ENCODE results near the gene DCTN1. TPM values are rescaled to one million over a fixed set of nuclear protein-coding genes. Genes with fewer than 3 reads are reported as not detected.
"Not testable (repeated sequence)": the region's sequence is repeated elsewhere in the genome, so short reads cannot be mapped to it uniquely, and the experiment has no call there.

Gene DCTN1
- total RNA-seq (62.1 TPM), polyA plus RNA-seq (118 TPM)

DNA sequence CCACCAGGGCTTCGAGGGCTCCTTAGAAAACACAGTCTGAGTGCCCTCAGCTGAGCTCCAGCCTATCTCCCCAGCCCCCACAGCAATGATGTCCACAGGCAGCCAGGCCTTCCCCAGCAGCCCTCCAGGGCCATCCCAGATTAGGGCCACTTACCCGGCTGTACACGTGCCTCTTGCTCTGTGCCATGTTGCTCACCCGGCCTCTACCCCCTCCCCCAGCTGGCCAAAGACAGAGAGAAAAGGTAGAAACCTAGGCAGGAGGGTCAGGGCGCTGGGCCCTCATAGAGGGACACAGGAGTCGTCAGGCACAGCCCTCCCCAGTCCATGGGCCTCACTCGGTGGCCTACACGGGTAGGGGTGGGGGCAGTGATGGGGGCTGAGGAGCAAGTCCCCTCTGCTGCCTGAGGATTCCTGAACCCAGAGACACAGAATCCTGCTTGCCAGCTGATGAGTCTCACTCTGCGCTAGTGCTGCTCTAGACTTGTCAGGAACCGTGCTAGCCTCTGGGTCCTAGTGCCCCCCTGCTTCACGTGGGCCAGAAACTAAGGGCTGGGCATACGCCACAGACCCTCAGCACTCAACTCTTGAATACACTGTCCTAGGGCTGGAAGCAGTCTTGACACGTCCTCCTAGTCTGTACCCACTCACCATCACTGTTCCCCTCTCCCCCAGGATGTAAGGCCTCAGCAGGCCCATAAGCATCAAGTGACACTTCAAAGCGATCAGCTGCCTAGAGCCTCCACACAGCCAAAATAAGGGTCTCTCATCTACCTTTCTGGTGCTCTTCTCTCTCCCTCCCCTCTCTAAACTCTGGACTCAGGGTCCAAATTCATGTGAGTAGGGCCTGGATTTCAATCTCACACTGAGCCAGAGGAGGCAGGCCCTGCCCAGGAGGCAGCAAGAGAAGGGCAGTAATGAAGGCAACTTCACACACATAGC lies at the start of gene DCTN1:
Gene DCTN1 (minus strand): TSS at position 461 of the 939 bp plus-strand sequence. CDS start 274 bp downstream, at position 187.
- H3K4me1 ChIP-seq (ENCODE audit: insufficient read depth): no peaks in the 10 kb centered on the region
- H3K27ac ChIP-seq (ENCODE audit: low read depth): no peak within 1 kb of the TSS
- 18% methylated on average over 14 of the region's 14 CpGs for WGBS

GRCh38 chr2:74428675-74429074 lies 48.6 kb upstream of the DCTN1 start:
- Histone ChIP-seq H3K4me3 (ENCODE audit: low read depth, low read length) (no peak overlapping the region), H3K4me1 (ENCODE audit: insufficient read depth) (no peaks in the 10 kb centered on the region), H3K27ac (ENCODE audit: low read depth) (no peak overlapping the region), H3K36me3 (ENCODE audit: insufficient read depth) (no peaks in the 10 kb centered on the region)
- WGBS: 76% methylated on average over 5 of the region's 5 CpGs
- no peak for DNase-seq (ENCODE audit: extremely low spot score)

More for the DNA sequence above, at the start of gene DCTN1:
- peaks cover 2% of the 10 kb centered on the region for H3K36me3 ChIP-seq (ENCODE audit: insufficient read depth)
- no peak for DNase-seq (ENCODE audit: extremely low spot score)
- H3K4me3 ChIP-seq (ENCODE audit: low read depth, low read length): peak within 1 kb of the TSS; percentile 28

- no peaks in the 10 kb centered on the region for H3K4me1 ChIP-seq (ENCODE audit: insufficient read depth)
- 85% methylated on average over 3 of the region's 3 CpGs for WGBS
- no peak overlapping the region for H3K27ac ChIP-seq (ENCODE audit: low read depth)
- no peak for DNase-seq (ENCODE audit: extremely low spot score)
- no peak overlapping the region for H3K4me3 ChIP-seq (ENCODE audit: low read depth, low read length)
- no peaks in the 10 kb centered on the region for H3K36me3 ChIP-seq (ENCODE audit: insufficient read depth)
Observed at GRCh38 chr2:74427551-74427950, 47.4 kb upstream of the DCTN1 start.

GRCh38 chr2:74426181-74426758 lies 46.2 kb upstream of the DCTN1 start:
- WGBS: 83% methylated on average over 14 of the region's 14 CpGs

GRCh38 chr2:74425523-74425922 lies 45.4 kb upstream of the DCTN1 start:
- H3K27ac ChIP-seq (ENCODE audit: low read depth): no peak overlapping the region
- H3K36me3 ChIP-seq (ENCODE audit: insufficient read depth): no peaks in the 10 kb centered on the region
- H3K4me3 ChIP-seq (ENCODE audit: low read depth, low read length): no peak overlapping the region
- no peaks in the 10 kb centered on the region for H3K4me1 ChIP-seq (ENCODE audit: insufficient read depth)
- 81% methylated on average over 7 of the region's 7 CpGs for WGBS
- no peak for DNase-seq (ENCODE audit: extremely low spot score)

More at GRCh38 chr2:74426181-74426758, 46.2 kb upstream of the DCTN1 start:
- Histone ChIP-seq H3K4me3 (ENCODE audit: low read depth, low read length) (no peak overlapping the region), H3K4me1 (ENCODE audit: insufficient read depth) (no peaks in the 10 kb centered on the region), H3K27ac (ENCODE audit: low read depth) (no peak overlapping the region), H3K36me3 (ENCODE audit: insufficient read depth) (no peaks in the 10 kb centered on the region)
- no peak for DNase-seq (ENCODE audit: extremely low spot score)

DNA sequence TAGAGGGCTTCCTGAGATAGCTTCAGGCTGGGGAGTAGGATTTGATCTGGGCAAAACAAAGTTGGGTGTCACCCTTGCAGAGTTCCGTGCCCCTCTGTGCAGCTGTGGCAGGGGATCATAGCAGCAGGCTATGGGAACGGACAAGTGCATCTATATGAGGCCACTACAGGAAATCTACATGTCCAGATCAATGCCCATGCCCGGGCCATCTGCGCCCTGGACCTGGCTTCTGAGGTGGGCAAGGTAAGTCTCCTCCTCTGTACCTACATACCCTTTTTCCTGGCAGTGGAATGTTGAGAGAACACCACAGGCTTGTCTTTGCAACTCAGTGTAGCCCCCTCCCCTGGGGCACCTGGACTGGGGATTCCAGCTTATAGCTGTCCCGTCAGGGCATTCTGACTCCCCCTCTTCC lies 44.9 kb upstream of the DCTN1 start:
- no peak for DNase-seq (ENCODE audit: extremely low spot score)
- no peak overlapping the region for H3K4me3 ChIP-seq (ENCODE audit: low read depth, low read length)
- H3K27ac ChIP-seq (ENCODE audit: low read depth): no peak overlapping the region
- 82% methylated on average over 5 of the region's 5 CpGs for WGBS
- H3K4me1 ChIP-seq (ENCODE audit: insufficient read depth): no peaks in the 10 kb centered on the region
- no peaks in the 10 kb centered on the region for H3K36me3 ChIP-seq (ENCODE audit: insufficient read depth)

DNA sequence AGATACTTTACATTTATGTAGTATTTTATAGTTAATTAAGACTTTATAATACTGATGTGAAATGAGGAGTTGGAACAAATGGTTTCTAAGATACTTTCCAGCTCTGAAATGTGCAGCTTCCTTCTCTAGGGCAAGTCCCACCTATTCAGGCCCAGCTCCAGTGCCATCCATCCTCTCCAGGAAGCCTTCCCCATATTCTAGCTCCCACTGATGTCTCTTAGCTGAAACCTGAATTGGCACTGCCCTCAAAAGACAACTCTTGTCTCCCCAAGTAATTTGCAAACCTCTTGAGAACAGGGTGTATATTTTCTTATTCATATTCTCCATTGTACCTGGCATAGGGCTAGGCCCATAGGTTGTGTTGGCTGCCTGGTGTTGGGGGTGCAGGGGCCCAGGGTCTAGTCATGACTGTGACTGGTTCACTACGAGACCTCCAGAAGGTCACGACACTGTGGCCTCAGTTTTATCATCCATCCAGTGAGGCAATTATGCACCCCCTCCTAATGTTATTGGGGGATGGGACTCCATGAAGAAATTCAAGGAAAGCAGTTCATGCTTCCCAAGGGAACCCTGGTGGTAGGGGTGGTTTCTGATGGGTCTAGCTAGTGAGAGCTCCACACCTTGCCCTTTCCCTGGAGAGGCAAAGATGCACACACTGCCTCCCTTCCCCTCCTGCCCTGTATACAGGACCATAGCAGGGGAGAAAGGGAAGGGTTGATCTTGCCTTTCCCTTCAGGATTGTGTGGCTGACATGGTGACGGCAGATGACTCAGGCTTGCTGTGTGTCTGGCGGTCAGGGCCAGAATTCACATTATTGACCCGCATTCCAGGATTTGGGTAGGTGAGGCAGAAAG lies 44.3 kb upstream of the DCTN1 start:
- WGBS: 75% methylated on average over 5 of the region's 5 CpGs
- no peak for DNase-seq (ENCODE audit: extremely low spot score)
- no peaks in the 10 kb centered on the region for H3K4me1 ChIP-seq (ENCODE audit: insufficient read depth)
- no peaks in the 10 kb centered on the region for H3K36me3 ChIP-seq (ENCODE audit: insufficient read depth)
- no peak overlapping the region for H3K27ac ChIP-seq (ENCODE audit: low read depth)
- no peak overlapping the region for H3K4me3 ChIP-seq (ENCODE audit: low read depth, low read length)

- Histone ChIP-seq H3K27ac (ENCODE audit: low read depth) (no peak overlapping the region), H3K4me1 (ENCODE audit: insufficient read depth) (no peaks in the 10 kb centered on the region), H3K4me3 (ENCODE audit: low read depth, low read length) (no peak overlapping the region), H3K36me3 (ENCODE audit: insufficient read depth) (no peaks in the 10 kb centered on the region)
- 79% methylated on average over 9 of the region's 9 CpGs for WGBS
- no peak for DNase-seq (ENCODE audit: extremely low spot score)
Observed at GRCh38 chr2:74423231-74424095, 43.4 kb upstream of the DCTN1 start.

- WGBS: under 1% methylated on average over 57 of the region's 57 CpGs
- Histone ChIP-seq H3K4me3 (ENCODE audit: low read depth, low read length) (peak within 1 kb of the TSS; percentile 52), H3K36me3 (ENCODE audit: insufficient read depth) (no peaks in the 10 kb centered on the region), H3K4me1 (ENCODE audit: insufficient read depth) (no peaks in the 10 kb centered on the region), H3K27ac (ENCODE audit: low read depth) (peak within 1 kb of the TSS; percentile 62)
- peak; percentile 66 for DNase-seq (ENCODE audit: extremely low spot score)
Observed at GRCh38 chr2:74421221-74421870, 41.2 kb upstream of the DCTN1 start, which contains the start of the genes C2orf81 and WDR54. C2orf81 (minus strand) TSS chr2:74421619; CDS start chr2:74421560, 59 bp downstream. WDR54 (plus strand) TSS chr2:74421730; CDS start chr2:74422154, 424 bp downstream.

GRCh38 chr2:74420443-74421103 lies 40.5 kb upstream of the DCTN1 start:
- 78% methylated on average over 19 of the region's 19 CpGs for WGBS
- not testable (repeated sequence) for H3K36me3 ChIP-seq (ENCODE audit: insufficient read depth); H3K4me3 ChIP-seq (ENCODE audit: low read depth, low read length); DNase-seq (ENCODE audit: extremely low spot score); H3K4me1 ChIP-seq (ENCODE audit: insufficient read depth); H3K27ac ChIP-seq (ENCODE audit: low read depth)

GRCh38 chr2:74420006-74420405 lies 39.9 kb upstream of the DCTN1 start:
- 86% methylated on average over 2 of the region's 2 CpGs for WGBS
- Histone ChIP-seq H3K4me3 (ENCODE audit: low read depth, low read length) (no peak overlapping the region), H3K27ac (ENCODE audit: low read depth) (no peak overlapping the region), H3K4me1 (ENCODE audit: insufficient read depth) (no peaks in the 10 kb centered on the region), H3K36me3 (ENCODE audit: insufficient read depth) (no peaks in the 10 kb centered on the region)
- no peak for DNase-seq (ENCODE audit: extremely low spot score)

- no peak overlapping the region for H3K27ac ChIP-seq (ENCODE audit: low read depth)
- DNase-seq (ENCODE audit: extremely low spot score): no peak
- H3K4me1 ChIP-seq (ENCODE audit: insufficient read depth): no peaks in the 10 kb centered on the region
- no peak overlapping the region for H3K4me3 ChIP-seq (ENCODE audit: low read depth, low read length)
- H3K36me3 ChIP-seq (ENCODE audit: insufficient read depth): no peaks in the 10 kb centered on the region
- WGBS: 84% methylated on average over 1 of the region's 1 CpG
Observed at GRCh38 chr2:74419345-74419744, 39.2 kb upstream of the DCTN1 start.

Data from urinary bladder (tissue), 4 donors.